ENCODE data around the gene HOXB8.

DNA sequence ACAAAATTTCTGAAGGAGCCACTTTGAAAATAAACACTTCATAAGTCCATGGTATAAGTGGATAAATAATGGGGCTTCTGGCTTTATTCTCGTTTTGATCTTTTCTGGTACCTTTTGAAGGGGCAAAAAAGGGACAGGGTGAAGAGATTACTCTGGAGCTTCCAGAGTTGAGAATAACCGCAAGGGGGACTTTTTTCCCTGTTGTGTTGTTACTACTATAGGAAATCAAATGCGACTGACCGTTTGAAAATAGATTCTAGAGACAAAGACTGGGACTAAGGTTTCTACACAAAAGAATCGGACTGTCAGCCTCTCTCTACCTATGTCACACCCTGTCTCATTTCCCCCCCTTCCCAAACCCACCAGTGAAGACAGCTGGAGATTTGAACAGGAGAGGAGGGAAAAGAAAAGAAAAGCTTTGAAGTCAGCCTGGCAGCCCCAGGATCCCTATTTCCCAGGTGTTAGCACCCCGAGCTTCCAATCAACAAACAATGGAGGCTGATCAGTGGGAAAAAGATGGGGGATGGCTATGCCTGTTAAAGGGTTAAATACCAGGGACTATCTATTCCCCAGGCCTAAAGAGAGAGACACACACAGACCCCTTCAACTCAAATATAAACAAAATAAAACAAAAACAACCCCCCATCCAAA, 45.3 kb downstream of the HOXB8 start:
- TF ChIP-seq TAF1 (IDR thresholded peaks at IDR 0.05; ENCODE audit: borderline replicate concordance, insufficient read depth, low read length) (no peak), SIN3A (IDR thresholded peaks at IDR 0.05; ENCODE audit: borderline replicate concordance, insufficient read depth, low read length) (no peak)
